CD14-positive monocyte (primary cell): ENCODE measurements around the gene PPP2R2D. TPM values are rescaled to one million over a fixed set of nuclear protein-coding genes. Genes with fewer than 3 reads are reported as not detected.

Experiments used
- DNase-seq, 3 donors: peaks; one replicate each; pipeline ENCODE4 v3.0.0-alpha.2; 2011 to 2022
- H2AFZ ChIP-seq: 2 replicates; pipeline ENCODE4 v1.6.0; 2012; ENCODE audit warnings: mild to moderate bottlenecking, low read depth, low read length, inconsistent platforms; ENCODE audit not compliant: insufficient read depth, poor library complexity, severe bottlenecking
- H3K27ac ChIP-seq, 2 donors: 1 replicate in 1 of 2; 2 replicates in 1 of 2; pipeline ENCODE4 v1.5.1; 2012 to 2013; ENCODE audit warnings: low read length in 2 of 2, control low read depth in 1 of 2, inconsistent platforms in 1 of 2, low read depth in 1 of 2, mild to moderate bottlenecking in 1 of 2
- H3K27me3 ChIP-seq, 2 donors: one replicate each; pipeline versions ENCODE4 v1.6.0 to v1.6.1; 2011 to 2013; ENCODE audit warnings: low read length in 2 of 2; ENCODE audit not compliant: control insufficient read depth in 2 of 2, insufficient read depth in 2 of 2
- H3K36me3 ChIP-seq, 2 donors: replicated peaks in 1 of 2; 1 replicate in 1 of 2; 2 replicates in 1 of 2; pipeline versions ENCODE4 v1.5.1 to v1.6.1; 2012 to 2013; ENCODE audit warnings: low read length in 2 of 2, control low read depth in 1 of 2, inconsistent platforms in 1 of 2, mild to moderate bottlenecking in 1 of 2; ENCODE audit not compliant: insufficient read depth in 2 of 2, control insufficient read depth in 1 of 2
- H3K4me1 ChIP-seq, 2 donors: 1 replicate in 1 of 2; 2 replicates in 1 of 2; pipeline versions ENCODE4 v1.5.1 to v1.6.1; 2012 to 2013; ENCODE audit warnings: low read length in 2 of 2, control low read depth in 1 of 2, inconsistent platforms in 1 of 2, mild to moderate bottlenecking in 1 of 2, moderate library complexity in 1 of 2; ENCODE audit not compliant: insufficient read depth in 2 of 2, control insufficient read depth in 1 of 2
- H3K4me2 ChIP-seq: replicated peaks from 2 replicates; pipeline ENCODE3; 2012; ENCODE audit warnings: low read length, moderate library complexity, mild to moderate bottlenecking; ENCODE audit not compliant: poor library complexity, severe bottlenecking; ENCODE audit errors: extremely low read depth
- H3K4me3 ChIP-seq, 3 experiments: fragments of 200-600 bp in 1 of 3; sonication (generic) in 1 of 3; replicated peaks in 1 of 3; 1 replicate in 2 of 3; 2 replicates in 1 of 3; pipeline ENCODE4 v1.5.1; 2011 to 2013; ENCODE audit warnings: low read length in 3 of 3, mild to moderate bottlenecking in 3 of 3, control low read depth in 2 of 3, low read depth in 2 of 3, inconsistent platforms in 1 of 3, moderate library complexity in 1 of 3
- H3K79me2 ChIP-seq: 2 replicates; pipeline ENCODE4 v1.6.0; 2012; ENCODE audit warnings: mild to moderate bottlenecking, control low read depth, inconsistent platforms, low read length, moderate library complexity; ENCODE audit not compliant: insufficient read depth
- H3K9ac ChIP-seq: 2 replicates; pipeline ENCODE4 v1.6.0; 2017; ENCODE audit warnings: low read length, mild to moderate bottlenecking; ENCODE audit not compliant: insufficient read depth, poor library complexity, severe bottlenecking
- H3K9me3 ChIP-seq, 2 donors: replicated peaks in 1 of 2; 1 replicate in 1 of 2; 2 replicates in 1 of 2; pipeline versions ENCODE4 v1.5.1 to v1.6.1; 2012 to 2013; ENCODE audit warnings: low read length in 2 of 2, control low read depth in 1 of 2; ENCODE audit not compliant: control insufficient read depth in 1 of 2, insufficient read depth in 1 of 2
- H4K20me1 ChIP-seq: 2 replicates; pipeline ENCODE4 v1.6.0; 2012; ENCODE audit warnings: mild to moderate bottlenecking, low read length, control low read depth, moderate library complexity; ENCODE audit not compliant: insufficient read depth
- H3K27ac Mint-ChIP-seq, 7 donors: one replicate each; pipeline ENCODE4 v1.8.0; 2020; ENCODE audit warnings: mild to moderate bottlenecking in 7 of 7, mixed read lengths in 7 of 7, moderate library complexity in 6 of 7, inconsistent platforms in 2 of 7
- H3K27me3 Mint-ChIP-seq, 3 donors: one replicate each; pipeline ENCODE4 v1.8.0; 2021 to 2022; ENCODE audit warnings: low read depth in 3 of 3, mild to moderate bottlenecking in 3 of 3, mixed read lengths in 3 of 3, moderate library complexity in 3 of 3, inconsistent platforms in 1 of 3
- H3K36me3 Mint-ChIP-seq, 2 donors: one replicate each; pipeline ENCODE4 v1.8.0; 2020; ENCODE audit warnings: mixed read lengths in 2 of 2, inconsistent platforms in 1 of 2, mild to moderate bottlenecking in 1 of 2
- H3K4me1 Mint-ChIP-seq: one replicate; pipeline ENCODE4 v1.8.0; 2020; ENCODE audit warnings: mild to moderate bottlenecking, mixed read lengths
- H3K4me3 Mint-ChIP-seq, 2 donors: one replicate each; pipeline ENCODE4 v1.8.0; 2020; ENCODE audit warnings: mild to moderate bottlenecking in 2 of 2, mixed read lengths in 2 of 2, moderate library complexity in 1 of 2
- H3K9me3 Mint-ChIP-seq, 7 donors: one replicate each; pipeline ENCODE4 v1.8.0; 2020 to 2022; ENCODE audit warnings: mixed read lengths in 7 of 7, mild to moderate bottlenecking in 6 of 7, moderate library complexity in 6 of 7, inconsistent platforms in 2 of 7
- CTCF ChIP-seq: fragments of 200-600 bp; IDR thresholded peaks from one replicate; pipeline ENCODE4 v1.8.0; 2022; ENCODE audit warnings: antibody characterized with exemption, mild to moderate bottlenecking
- WGBS: methylation state at CpG from one replicate; pipeline ENCODE4 v1.1.5; 2013; ENCODE audit warnings: missing lambda C conversion rate; ENCODE audit not compliant: insufficient coverage; 5-methylcytosine and 5-hydroxymethylcytosine counted together
- intact Hi-C, 2 donors: fragments of 100-400 bp; cut with micrococcal nuclease; formaldehyde crosslinking; loops; one replicate each; pipeline versions ENCODE4 v1.15.0 to v1.15.1; 2023
- polyA plus RNA-seq, 3 donors: library from polyadenylated mRNA; depleted of rRNA in 1 of 3; unstranded in 2 of 3; stranded (reverse) in 1 of 3; fragments of 300-500 nt in 2 of 3; fragments of >200 nt in 1 of 3; fragmentation: Illumina TruSeq in 2 of 3; gene quantifications; 1 replicate in 2 of 3; 2 replicates in 1 of 3; pipeline ENCODE4 v1.2.3, GENCODE V29; 2012 to 2021

Gene PPP2R2D
- polyA plus RNA-seq, 3 donors: 12.8 to 23.5 (median 12.9) TPM

DNA sequence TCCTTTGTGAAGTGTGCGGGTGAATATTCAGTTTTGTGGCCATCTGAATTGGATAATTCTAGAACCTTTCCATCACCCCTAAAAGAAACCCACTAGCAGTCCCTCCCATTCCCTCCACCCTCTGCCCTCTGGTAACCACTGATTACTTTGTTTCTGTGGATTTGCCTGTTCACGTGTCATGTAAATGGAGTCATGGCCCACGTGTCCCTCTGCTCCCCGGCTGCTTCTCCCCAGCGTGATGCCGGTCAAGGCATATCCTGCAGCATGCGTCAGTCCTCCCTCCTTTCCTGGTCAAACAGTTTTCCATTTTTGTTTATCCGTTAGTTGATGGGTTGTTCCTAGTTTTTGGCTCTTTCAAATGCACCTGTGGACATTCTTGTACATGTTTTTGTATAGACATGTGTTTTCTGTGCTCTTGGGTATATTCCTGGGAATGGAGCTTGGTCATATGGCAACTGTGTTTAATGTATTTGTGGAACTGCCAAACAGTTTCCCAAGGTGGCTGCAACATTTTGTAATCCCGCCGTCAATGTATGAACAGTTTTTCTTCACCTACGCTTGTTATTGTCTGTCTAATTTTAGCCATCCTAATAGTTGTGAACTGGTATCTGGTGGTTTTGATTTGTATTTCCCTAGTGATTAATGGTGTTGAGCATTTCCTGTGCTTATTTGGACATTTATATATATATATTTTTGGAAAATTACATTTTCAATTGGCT lies 22.4 kb downstream of the PPP2R2D start:
- peaks cover 91% of the 10 kb centered on the region for H3K79me2 ChIP-seq
- H3K9me3 ChIP-seq: peaks cover 5 to 8% of the 10 kb centered on the region in 2 donors
- no peak for DNase-seq
- Mint-ChIP-seq H3K9me3 (peaks cover 2 to 14% (median 6%) of the 10 kb centered on the region in 7 donors), H3K36me3 (peaks cover 9% of the 10 kb centered on the region in 2 donors), H3K27me3 (no peaks in the 10 kb centered on the region), H3K4me3 (no peak overlapping the region), H3K4me1 (peaks cover 34% of the 10 kb centered on the region), H3K27ac (peak overlapping the region in 3 of 7 donors; percentile 4 to 58 (median 41))
- intact Hi-C loops: no loop called here
- H3K9ac ChIP-seq: no peak overlapping the region
- no peak for TF ChIP-seq CTCF
- peak overlapping the region in 1 of 2 donors; percentile 14 for H3K27ac ChIP-seq
- H3K4me3 ChIP-seq: no peak overlapping the region
- H3K27me3 ChIP-seq: no peaks in the 10 kb centered on the region
- H3K4me1 ChIP-seq: peaks cover 5 to 19% of the 10 kb centered on the region in 2 donors
- peaks cover 97% of the 10 kb centered on the region for H4K20me1 ChIP-seq
- H3K4me2 ChIP-seq: no peak overlapping the region
- no peaks in the 10 kb centered on the region for H3K36me3 ChIP-seq
- no CpG with 5 or more reads among the region's 11 CpGs for WGBS
- H2AFZ ChIP-seq: no peak overlapping the region

- intact Hi-C loops: no loop called here
- Mint-ChIP-seq H3K27ac (peak overlapping the region in 3 of 7 donors; percentile 5 to 72 (median 31)), H3K4me3 (no peak overlapping the region), H3K27me3 (no peaks in the 10 kb centered on the region), H3K9me3 (peaks cover 0 to 12% (median 4%) of the 10 kb centered on the region in 7 donors), H3K36me3 (peaks cover 15 to 18% of the 10 kb centered on the region in 2 donors), H3K4me1 (peaks cover 39% of the 10 kb centered on the region)
- Histone ChIP-seq H2AFZ (no peak overlapping the region), H3K9me3 (peaks cover 5 to 8% of the 10 kb centered on the region in 2 donors), H3K27me3 (no peaks in the 10 kb centered on the region), H4K20me1 (peaks cover 100% of the 10 kb centered on the region), H3K9ac (no peak overlapping the region), H3K4me3 (no peak overlapping the region), H3K27ac (peak overlapping the region in 1 of 2 donors; percentile 54), H3K79me2 (peaks cover 98% of the 10 kb centered on the region), H3K36me3 (peaks cover 2 to 13% of the 10 kb centered on the region in 2 donors), H3K4me1 (peaks cover 5 to 23% of the 10 kb centered on the region in 2 donors), H3K4me2 (no peak overlapping the region)
- TF ChIP-seq CTCF: no peak
- DNase-seq: peak in 2 of 3 donors; percentile 0 to 37
These were observed 24.3 kb downstream of the PPP2R2D start for GRCh38 chr10:131925011-131925649.
